ENCODE results near the gene SLC8A1. TPM values are rescaled to one million over a fixed set of nuclear protein-coding genes. Genes with fewer than 3 reads are reported as not detected.

SLC8A1 gene
- total and polyA plus RNA-seq, 7 donors: 0.20 to 4.9 (median 2.3) TPM

DNA sequence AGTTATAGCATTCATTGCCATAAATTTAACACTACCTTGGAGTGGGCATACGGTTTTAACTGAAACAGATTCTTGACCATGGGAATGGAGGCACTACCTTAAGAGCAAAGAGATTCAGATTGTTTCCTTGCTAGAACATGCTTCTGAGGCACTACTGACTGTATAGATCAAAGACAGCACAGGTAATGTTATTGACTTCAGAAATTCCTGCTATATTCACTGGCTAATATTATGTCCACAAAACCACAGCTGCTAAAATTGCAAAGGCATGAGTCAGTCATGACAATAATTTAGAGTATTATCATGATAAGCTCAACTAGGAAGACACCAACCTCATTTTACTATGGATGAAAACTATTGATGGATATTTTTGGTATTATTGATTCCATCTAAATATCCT lies 39.4 kb downstream of the SLC8A1 start:
- H3K36me3 ChIP-seq (ENCODE audit: insufficient read depth in 1 of 2, low read depth in 1 of 2): no peaks in the 10 kb centered on the region
- no peak overlapping the region for H3K4me3 ChIP-seq
- no peaks in the 10 kb centered on the region for H3K4me1 ChIP-seq
- ATAC-seq (no peak), DNase-seq (no peak)
- TF ChIP-seq, protein P1, sequence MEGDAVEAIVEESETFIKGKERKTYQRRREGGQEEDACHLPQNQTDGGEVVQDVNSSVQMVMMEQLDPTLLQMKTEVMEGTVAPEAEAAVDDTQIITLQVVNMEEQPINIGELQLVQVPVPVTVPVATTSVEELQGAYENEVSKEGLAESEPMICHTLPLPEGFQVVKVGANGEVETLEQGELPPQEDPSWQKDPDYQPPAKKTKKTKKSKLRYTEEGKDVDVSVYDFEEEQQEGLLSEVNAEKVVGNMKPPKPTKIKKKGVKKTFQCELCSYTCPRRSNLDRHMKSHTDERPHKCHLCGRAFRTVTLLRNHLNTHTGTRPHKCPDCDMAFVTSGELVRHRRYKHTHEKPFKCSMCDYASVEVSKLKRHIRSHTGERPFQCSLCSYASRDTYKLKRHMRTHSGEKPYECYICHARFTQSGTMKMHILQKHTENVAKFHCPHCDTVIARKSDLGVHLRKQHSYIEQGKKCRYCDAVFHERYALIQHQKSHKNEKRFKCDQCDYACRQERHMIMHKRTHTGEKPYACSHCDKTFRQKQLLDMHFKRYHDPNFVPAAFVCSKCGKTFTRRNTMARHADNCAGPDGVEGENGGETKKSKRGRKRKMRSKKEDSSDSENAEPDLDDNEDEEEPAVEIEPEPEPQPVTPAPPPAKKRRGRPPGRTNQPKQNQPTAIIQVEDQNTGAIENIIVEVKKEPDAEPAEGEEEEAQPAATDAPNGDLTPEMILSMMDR (IDR thresholded peaks at IDR 0.05): no peak
- WGBS, 3 donors: 83 to 86% (median 84%) methylated on average over 1 of the region's 1 CpG
- H3K9me3 ChIP-seq: no peaks in the 10 kb centered on the region
- H3K27me3 ChIP-seq (ENCODE audit: insufficient read depth in 3 of 3, low read length in 2 of 3): no peaks in the 10 kb centered on the region
- H3K27ac ChIP-seq: no peak overlapping the region
- intact Hi-C loops (cut with DNase I): no loop called here

DNA sequence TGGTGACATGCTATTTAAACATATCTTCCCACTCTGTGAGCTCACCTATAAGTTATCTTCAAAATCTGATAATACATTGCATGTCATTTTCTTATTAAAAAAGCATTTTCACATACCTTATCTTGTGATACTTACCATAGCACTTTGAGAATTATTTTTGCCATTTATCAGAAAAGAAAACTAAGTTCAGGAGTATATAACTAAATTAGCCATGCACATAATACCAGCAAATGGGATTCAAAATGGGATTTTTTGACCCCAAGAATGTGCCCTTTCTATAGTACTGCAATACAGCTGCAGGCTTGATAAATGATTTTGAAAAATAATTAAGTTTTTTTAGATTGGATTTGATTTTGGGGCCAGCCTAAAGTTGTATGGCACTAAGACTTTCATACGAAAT lies 41.2 kb downstream of the SLC8A1 start:
- ATAC-seq (no peak), DNase-seq (no peak)
- Histone ChIP-seq H3K9me3 (no peaks in the 10 kb centered on the region), H3K4me1 (no peaks in the 10 kb centered on the region), H3K27ac (no peak overlapping the region), H3K36me3 (ENCODE audit: insufficient read depth in 1 of 2, low read depth in 1 of 2) (no peaks in the 10 kb centered on the region), H3K4me3 (no peak overlapping the region), H3K27me3 (ENCODE audit: insufficient read depth in 3 of 3, low read length in 2 of 3) (no peaks in the 10 kb centered on the region)
- 88 to 93% (median 91%) methylated on average over 1 of the region's 1 CpG for WGBS, 3 donors
- intact Hi-C loops (cut with DNase I): no loop called here
- TF ChIP-seq, protein P1 (IDR thresholded peaks at IDR 0.05): no peak

DNA sequence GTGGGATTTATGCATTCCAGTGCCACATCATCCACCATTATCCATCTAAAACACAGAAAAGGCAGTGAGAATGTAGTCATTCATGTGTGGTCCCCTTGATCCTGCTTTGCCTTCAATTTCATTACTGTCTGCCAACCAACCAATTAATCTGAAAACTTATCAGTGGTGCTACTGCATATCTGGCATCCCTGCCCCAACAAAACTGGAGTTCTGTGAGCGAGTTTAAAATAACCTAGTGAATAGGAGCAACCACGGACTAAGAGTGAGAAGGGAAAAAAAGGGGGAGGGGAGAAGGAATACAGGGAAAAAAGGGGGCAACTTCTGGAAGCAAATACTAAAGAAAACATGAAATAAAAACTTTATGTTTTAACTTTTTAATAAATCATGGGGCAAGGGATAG lies 42.2 kb downstream of the SLC8A1 start:
- intact Hi-C loops (cut with DNase I): no loop called here
- no peak overlapping the region for H3K27ac ChIP-seq
- H3K27me3 ChIP-seq (ENCODE audit: insufficient read depth in 3 of 3, low read length in 2 of 3): no peaks in the 10 kb centered on the region
- ATAC-seq: no peak
- H3K4me3 ChIP-seq: no peak overlapping the region
- no peaks in the 10 kb centered on the region for H3K9me3 ChIP-seq
- 78 to 90% (median 89%) methylated on average over 2 of the region's 2 CpGs for WGBS, 3 donors
- no peaks in the 10 kb centered on the region for H3K36me3 ChIP-seq (ENCODE audit: insufficient read depth in 1 of 2, low read depth in 1 of 2)
- no peaks in the 10 kb centered on the region for H3K4me1 ChIP-seq
- TF ChIP-seq, protein P1 (IDR thresholded peaks at IDR 0.05): no peak
- no peak for DNase-seq

DNA sequence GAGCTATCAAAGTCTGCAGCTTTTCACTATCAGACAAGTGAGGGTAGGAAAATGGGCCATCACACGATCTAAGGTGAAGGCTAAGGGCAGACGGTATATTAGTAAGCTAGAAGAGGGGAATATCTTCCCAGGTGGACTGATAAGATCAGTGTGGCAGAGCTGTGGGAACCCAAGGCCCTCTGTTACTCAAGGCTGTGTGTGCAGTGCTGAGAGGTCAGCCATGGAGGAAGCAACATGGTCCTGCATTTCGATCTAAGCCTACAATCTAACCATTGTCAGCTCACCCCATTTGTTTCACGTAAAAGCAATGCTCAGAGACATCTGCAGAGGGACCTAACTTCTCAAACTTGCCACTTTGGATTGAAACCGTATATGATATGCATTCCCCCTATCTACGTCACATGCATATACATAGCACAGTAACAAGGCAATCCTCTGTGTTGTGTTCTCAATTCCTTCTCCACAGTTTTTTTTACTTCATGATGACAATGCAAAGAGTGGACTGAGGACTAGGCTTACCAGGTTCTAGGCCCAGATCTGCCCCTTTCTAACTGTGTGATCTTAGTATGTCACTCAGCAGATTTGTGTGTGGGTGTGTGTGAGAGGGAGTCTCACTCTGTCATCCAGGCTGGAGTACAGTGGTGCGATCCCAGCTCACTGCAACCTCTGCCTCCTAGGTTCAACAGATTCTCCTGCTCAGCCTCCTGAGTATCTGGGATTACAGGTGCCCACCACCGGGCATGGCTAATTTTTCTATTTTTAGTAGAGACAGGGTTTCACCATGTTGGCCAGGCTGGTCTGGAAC lies 45.2 kb downstream of the SLC8A1 start:
- Histone ChIP-seq H3K4me1 (no peaks in the 10 kb centered on the region), H3K27me3 (ENCODE audit: insufficient read depth in 3 of 3, low read length in 2 of 3) (no peaks in the 10 kb centered on the region), H3K9me3 (no peaks in the 10 kb centered on the region), H3K27ac (no peak overlapping the region), H3K36me3 (ENCODE audit: insufficient read depth in 1 of 2, low read depth in 1 of 2) (no peaks in the 10 kb centered on the region), H3K4me3 (no peak overlapping the region)
- DNase-seq (no peak), ATAC-seq (no peak)
- TF ChIP-seq, protein P1 (IDR thresholded peaks at IDR 0.05): no peak
- whole genome bisulfite sequencing, 3 donors: 91 to 93% (median 93%) methylated on average over 8 of the region's 8 CpGs
- intact Hi-C loops (cut with DNase I): no loop called here

DNA sequence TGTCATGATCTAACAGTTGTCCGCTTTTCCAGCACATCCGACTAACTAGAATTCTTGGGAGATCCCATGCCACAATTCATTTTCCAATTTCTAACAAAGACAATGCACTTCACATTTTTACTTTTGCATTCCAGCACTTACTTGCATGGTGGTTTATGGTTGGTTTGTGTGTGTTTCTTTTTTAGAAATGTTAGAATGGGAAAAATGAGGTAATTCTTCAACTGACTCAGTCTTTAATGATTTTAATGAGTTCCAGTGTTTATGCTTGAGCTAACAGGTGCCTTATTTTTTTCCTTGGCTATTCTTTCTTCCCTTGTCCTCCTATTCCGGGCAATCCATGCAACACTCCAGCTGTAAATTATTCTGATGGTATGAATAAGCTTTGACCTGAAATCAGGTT lies 46.4 kb downstream of the SLC8A1 start:
- Histone ChIP-seq H3K9me3 (no peaks in the 10 kb centered on the region), H3K4me3 (no peak overlapping the region), H3K36me3 (ENCODE audit: insufficient read depth in 1 of 2, low read depth in 1 of 2) (no peaks in the 10 kb centered on the region), H3K27me3 (ENCODE audit: insufficient read depth in 3 of 3, low read length in 2 of 3) (no peaks in the 10 kb centered on the region), H3K27ac (no peak overlapping the region), H3K4me1 (no peaks in the 10 kb centered on the region)
- TF ChIP-seq, protein P1 (IDR thresholded peaks at IDR 0.05): no peak
- no peak for ATAC-seq
- WGBS, 3 donors: 57 to 77% (median 64%) methylated on average over 3 of the region's 3 CpGs
- intact Hi-C loops (cut with DNase I): no loop called here
- DNase-seq: no peak

Data from psoas muscle (tissue), 8 donors.